Measurements from ENCODE around the gene DKK3.

DKK3 gene

GRCh38 chr11:12050470-12051286 lies 42.3 kb upstream of the DKK3 start:
- TF ChIP-seq CTCF (IDR thresholded peaks at IDR 0.05; ENCODE audit: extremely low read depth, missing control alignments) = no peak
- DNase-seq (ENCODE audit: low spot score) = no peak

GRCh38 chr11:12048936-12049790 lies 40.7 kb upstream of the DKK3 start:
- no peak for DNase-seq (ENCODE audit: low spot score)
- TF ChIP-seq CTCF (IDR thresholded peaks at IDR 0.05; ENCODE audit: extremely low read depth, missing control alignments) = no peak

- TF ChIP-seq CTCF (IDR thresholded peaks at IDR 0.05; ENCODE audit: extremely low read depth, missing control alignments) = no peak
- no peak for DNase-seq (ENCODE audit: low spot score)
Observed at GRCh38 chr11:12046636-12047236, 38.3 kb upstream of the DKK3 start.

DNA sequence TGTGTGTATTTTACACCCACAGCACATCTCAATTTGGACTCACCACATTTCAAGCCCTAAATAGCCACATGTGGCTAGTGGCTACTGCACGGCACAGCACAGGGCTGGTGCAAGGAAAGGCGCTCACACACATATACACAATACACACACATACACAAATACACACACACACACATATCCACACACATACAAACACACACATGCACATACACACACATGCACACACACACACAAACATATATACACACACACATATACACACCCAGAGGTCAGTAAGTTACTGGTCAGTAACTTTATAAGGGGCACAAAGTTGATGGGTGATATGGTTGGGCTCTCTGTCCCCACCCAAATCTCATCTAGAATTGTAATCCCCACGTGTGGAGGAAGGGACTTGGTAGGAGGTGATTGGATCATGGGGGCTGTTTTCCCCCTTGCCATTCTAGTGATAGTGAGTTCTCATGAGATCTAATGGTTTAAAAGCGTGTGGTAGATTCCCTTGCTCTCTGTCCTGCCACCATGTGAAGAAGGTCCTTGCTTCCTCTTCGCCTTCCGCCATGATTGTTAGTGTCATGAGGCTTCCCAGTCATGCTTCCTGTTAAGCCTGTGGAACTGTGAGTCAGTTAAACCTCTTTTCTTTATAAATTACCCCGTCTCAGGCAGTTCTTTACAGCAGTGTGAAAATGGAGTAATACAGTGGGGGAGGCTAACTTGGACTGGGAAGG lies 37.6 kb upstream of the DKK3 start:
- DNase-seq (ENCODE audit: low spot score) = no peak
- TF ChIP-seq CTCF (IDR thresholded peaks at IDR 0.05; ENCODE audit: extremely low read depth, missing control alignments) = no peak

DNA sequence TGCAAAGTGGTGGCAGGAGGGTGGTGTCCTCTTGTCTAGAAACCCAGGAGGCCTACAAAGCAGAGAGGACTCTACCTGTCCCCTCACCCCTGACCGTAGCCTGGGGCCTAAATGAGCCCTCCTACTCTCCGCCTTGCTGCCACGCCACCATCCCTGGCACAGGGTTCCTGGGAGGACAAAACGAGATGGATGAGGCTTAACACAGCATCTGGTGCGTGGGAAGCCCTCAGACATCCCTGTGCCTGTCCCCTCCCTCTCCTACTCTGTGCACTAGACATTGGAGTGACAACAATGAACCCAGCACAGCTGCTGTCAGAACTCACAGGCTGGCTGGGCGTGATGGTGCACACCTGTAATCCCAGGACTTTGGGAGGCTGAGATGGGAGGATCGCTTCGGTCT lies 36.4 kb upstream of the DKK3 start:
- TF ChIP-seq CTCF (IDR thresholded peaks at IDR 0.05; ENCODE audit: extremely low read depth, missing control alignments) = no peak
- DNase-seq (ENCODE audit: low spot score) = no peak

GRCh38 chr11:12043959-12044791 lies 35.7 kb upstream of the DKK3 start:
- TF ChIP-seq CTCF (IDR thresholded peaks at IDR 0.05; ENCODE audit: extremely low read depth, missing control alignments) = peak; percentile 77
- peak; percentile 71 for DNase-seq (ENCODE audit: low spot score)

Measured in GM20000 (cell line).